ENCODE results near the gene UBAP2. TPM values are rescaled to one million over a fixed set of nuclear protein-coding genes. Genes with fewer than 3 reads are reported as not detected.

Gene UBAP2
- total RNA-seq, 1 donor from 2014 or later = 24.6 TPM

DNA sequence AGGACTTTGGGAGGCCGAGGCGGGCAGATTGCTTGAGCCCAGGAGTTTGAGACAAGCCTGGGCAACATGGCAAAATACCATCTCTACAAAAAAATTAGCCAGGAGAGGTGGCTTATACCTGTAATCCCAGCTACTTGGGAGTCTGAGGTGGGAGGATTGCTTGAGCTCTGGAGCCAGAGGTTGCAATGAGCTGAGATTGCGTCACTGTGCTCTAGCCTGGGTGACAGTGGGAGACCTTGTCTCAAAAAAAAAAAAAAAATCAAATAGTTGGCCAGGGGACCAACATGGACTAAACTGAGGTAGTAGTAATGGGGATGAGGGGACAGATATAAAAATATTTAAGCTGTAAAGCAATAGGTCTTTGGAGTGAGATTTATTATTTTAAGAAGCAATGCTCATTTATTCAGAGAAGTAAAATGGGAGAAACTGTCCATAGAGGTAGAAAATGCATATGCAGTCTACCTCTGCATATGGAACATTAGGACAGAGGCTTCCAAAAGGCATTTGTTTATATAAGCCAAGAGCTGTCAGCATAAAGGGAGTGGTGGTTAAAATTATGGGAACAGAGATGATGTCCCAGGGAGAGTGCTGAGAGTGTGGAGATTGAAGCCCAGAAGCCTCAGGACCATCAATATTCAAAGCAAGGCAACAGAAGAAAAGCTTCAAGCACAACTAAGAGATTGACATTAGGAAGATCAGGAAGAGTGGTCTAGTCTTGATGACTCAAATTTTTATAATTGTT is 133.6 kb downstream of the UBAP2 start:
- Histone ChIP-seq H3K4me1 (peaks cover 8% of the 10 kb centered on the region), H3K9me3 (no peaks in the 10 kb centered on the region), H3K27me3 (no peaks in the 10 kb centered on the region), H3K4me3 (no peak overlapping the region), H3K27ac (no peak overlapping the region), H3K36me3 (peaks cover 0 to 49% of the 10 kb centered on the region in 2 donors)
- intact Hi-C loops (cut with DNase I) = no loop called here
- TF ChIP-seq POLR2A (IDR thresholded peaks at IDR 0.05) = no peak
- TF ChIP-seq, protein P1, sequence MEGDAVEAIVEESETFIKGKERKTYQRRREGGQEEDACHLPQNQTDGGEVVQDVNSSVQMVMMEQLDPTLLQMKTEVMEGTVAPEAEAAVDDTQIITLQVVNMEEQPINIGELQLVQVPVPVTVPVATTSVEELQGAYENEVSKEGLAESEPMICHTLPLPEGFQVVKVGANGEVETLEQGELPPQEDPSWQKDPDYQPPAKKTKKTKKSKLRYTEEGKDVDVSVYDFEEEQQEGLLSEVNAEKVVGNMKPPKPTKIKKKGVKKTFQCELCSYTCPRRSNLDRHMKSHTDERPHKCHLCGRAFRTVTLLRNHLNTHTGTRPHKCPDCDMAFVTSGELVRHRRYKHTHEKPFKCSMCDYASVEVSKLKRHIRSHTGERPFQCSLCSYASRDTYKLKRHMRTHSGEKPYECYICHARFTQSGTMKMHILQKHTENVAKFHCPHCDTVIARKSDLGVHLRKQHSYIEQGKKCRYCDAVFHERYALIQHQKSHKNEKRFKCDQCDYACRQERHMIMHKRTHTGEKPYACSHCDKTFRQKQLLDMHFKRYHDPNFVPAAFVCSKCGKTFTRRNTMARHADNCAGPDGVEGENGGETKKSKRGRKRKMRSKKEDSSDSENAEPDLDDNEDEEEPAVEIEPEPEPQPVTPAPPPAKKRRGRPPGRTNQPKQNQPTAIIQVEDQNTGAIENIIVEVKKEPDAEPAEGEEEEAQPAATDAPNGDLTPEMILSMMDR (IDR thresholded peaks at IDR 0.05) = no peak
- DNase-seq (ENCODE audit: extremely low spot score in 2 of 2) = no peak

DNA sequence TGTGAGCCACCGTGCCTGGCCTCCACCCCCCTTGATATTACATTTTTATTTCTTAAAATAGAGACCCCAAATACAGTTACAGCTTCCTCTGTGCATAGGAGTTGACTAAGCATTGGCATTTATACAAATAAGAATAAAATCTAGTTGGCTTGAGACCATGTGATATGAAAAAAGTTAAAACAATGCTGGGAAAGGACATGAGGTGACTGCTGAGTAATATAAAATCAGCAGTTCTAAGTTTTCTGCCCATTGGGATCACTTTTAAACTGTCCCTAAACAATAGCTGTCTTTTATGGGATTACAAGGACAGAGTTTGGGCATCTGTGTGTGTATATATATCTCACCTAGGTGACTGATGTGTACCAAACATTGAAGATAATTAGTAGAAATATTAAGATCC is 135.1 kb downstream of the UBAP2 start:
- TF ChIP-seq POLR2A (IDR thresholded peaks at IDR 0.05) (no peak), POLR2AphosphoS5 (IDR thresholded peaks at IDR 0.05; ENCODE audit: insufficient read depth in 1 of 2, low read depth in 1 of 2) (no peak)
- TF ChIP-seq, protein P1 (IDR thresholded peaks at IDR 0.05) = no peak
- no peaks in the 10 kb centered on the region for H3K27me3 ChIP-seq
- H3K4me3 ChIP-seq = no peak overlapping the region
- intact Hi-C loops (cut with DNase I) = no loop called here
- H3K9me3 ChIP-seq = no peaks in the 10 kb centered on the region
- H3K4me1 ChIP-seq = peaks cover 10% of the 10 kb centered on the region
- DNase-seq (ENCODE audit: extremely low spot score in 2 of 2) = no peak
- H3K36me3 ChIP-seq = peaks cover 0 to 39% of the 10 kb centered on the region in 2 donors
- H3K27ac ChIP-seq = no peak overlapping the region

DNA sequence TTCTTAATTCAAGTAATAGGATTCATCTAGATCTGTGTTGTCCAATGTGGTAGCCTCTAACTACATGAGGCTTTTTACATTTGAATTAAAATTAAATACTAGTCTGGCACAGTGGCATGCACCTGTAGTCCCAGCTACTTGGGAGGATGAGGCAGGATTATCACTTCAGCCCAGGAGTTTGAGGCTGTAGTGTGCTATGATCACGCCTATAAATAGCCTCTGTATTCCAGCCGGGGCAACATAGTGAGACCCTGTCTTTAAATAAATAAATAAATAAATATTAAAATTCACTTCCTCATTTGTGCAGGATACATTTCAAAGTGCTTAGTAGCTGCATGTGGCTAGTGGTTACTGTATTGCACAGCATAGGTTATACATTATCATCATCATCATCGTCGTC is 139.9 kb downstream of the UBAP2 start:
- intact Hi-C loops (cut with DNase I) = no loop called here
- H3K36me3 ChIP-seq = peaks cover 0 to 12% of the 10 kb centered on the region in 2 donors
- H3K4me3 ChIP-seq = no peak overlapping the region
- TF ChIP-seq POLR2A (IDR thresholded peaks at IDR 0.05) (no peak), POLR2AphosphoS5 (IDR thresholded peaks at IDR 0.05; ENCODE audit: insufficient read depth in 1 of 2, low read depth in 1 of 2) (no peak)
- TF ChIP-seq, protein P1 (IDR thresholded peaks at IDR 0.05) = no peak
- no peak overlapping the region for H3K27ac ChIP-seq
- peaks cover 24% of the 10 kb centered on the region for H3K4me1 ChIP-seq
- no peak for DNase-seq (ENCODE audit: extremely low spot score in 2 of 2)
- no peaks in the 10 kb centered on the region for H3K27me3 ChIP-seq
- H3K9me3 ChIP-seq = no peaks in the 10 kb centered on the region

DNA sequence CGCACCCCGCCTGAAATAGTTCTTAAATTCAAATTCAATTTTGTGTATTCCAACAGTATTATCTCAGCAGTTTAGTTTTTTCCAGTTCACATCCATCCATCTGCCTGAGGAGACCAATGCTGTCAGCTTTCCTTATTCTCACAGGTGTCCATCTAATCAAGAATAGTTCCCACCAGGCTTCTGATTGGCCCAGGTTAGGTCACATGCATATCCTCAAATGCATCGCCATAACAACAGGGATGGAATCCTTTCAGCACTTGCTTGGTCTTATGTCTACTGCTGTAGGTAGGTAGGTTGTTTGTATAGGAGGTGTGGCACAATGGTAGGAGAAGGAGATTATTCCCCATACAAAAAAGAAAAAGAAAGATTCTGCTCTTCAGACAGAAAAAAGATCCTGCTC is 140.6 kb downstream of the UBAP2 start:
- intact Hi-C loops (cut with DNase I) = no loop called here
- Histone ChIP-seq H3K4me1 (peaks cover 24% of the 10 kb centered on the region), H3K9me3 (no peaks in the 10 kb centered on the region), H3K27ac (no peak overlapping the region), H3K27me3 (no peaks in the 10 kb centered on the region), H3K36me3 (peaks cover 0 to 6% of the 10 kb centered on the region in 2 donors), H3K4me3 (no peak overlapping the region)
- TF ChIP-seq, protein P1 (IDR thresholded peaks at IDR 0.05) = no peak
- TF ChIP-seq POLR2AphosphoS5 (IDR thresholded peaks at IDR 0.05; ENCODE audit: insufficient read depth in 1 of 2, low read depth in 1 of 2) = no peak
- no peak for TF ChIP-seq POLR2A (IDR thresholded peaks at IDR 0.05)
- DNase-seq (ENCODE audit: extremely low spot score in 2 of 2) = no peak

DNA sequence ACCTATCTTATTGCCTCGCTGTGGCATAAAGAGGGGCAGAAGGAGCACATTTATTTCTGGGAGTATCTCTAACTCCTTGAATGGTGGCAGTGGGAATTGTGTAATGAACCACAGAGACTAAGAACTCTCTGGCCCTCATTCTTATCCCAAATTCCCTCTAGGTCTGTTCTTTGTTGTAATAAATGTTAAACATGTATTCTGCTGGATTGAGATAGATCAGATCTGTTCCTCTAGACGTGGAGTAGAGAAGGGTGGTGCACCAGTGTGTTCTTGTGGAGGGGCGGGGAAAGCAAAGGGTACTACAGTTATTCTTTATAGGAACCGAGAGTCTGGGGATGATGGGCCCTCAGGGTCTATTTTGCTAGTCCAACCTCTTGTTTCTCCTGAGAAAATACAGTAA is 141.3 kb downstream of the UBAP2 start:
- intact Hi-C loops (cut with DNase I) = no loop called here
- no peak for DNase-seq (ENCODE audit: extremely low spot score in 2 of 2)
- Histone ChIP-seq H3K27me3 (no peaks in the 10 kb centered on the region), H3K36me3 (no peaks in the 10 kb centered on the region), H3K4me3 (no peak overlapping the region), H3K4me1 (peaks cover 24% of the 10 kb centered on the region), H3K9me3 (no peaks in the 10 kb centered on the region), H3K27ac (no peak overlapping the region)
- TF ChIP-seq POLR2AphosphoS5 (IDR thresholded peaks at IDR 0.05; ENCODE audit: insufficient read depth in 1 of 2, low read depth in 1 of 2) (no peak), POLR2A (IDR thresholded peaks at IDR 0.05) (no peak)
- TF ChIP-seq, protein P1 (IDR thresholded peaks at IDR 0.05) = no peak
